ENCODE results near the gene CD164L2.

The CD164L2 gene

GRCh38 chr1:27335506-27336422, 47.4 kb downstream of the CD164L2 start:
- Histone ChIP-seq H3K4me3 (ENCODE audit: low read length) (no peak overlapping the region), H3K4me2 (ENCODE audit: low read length) (no peak overlapping the region), H3K27me3 (ENCODE audit: control insufficient read depth, insufficient read depth, low read length) (no peaks in the 10 kb centered on the region), H3K9ac (ENCODE audit: low read depth, low read length) (no peak overlapping the region), H3K36me3 (ENCODE audit: insufficient read depth, low read length) (peaks cover 58% of the 10 kb centered on the region), H3K9me3 (replicated peaks; ENCODE audit: low read length) (no peaks in the 10 kb centered on the region), H3K4me1 (ENCODE audit: control insufficient read depth, insufficient read depth, low read length) (peaks cover 10% of the 10 kb centered on the region)

DNA sequence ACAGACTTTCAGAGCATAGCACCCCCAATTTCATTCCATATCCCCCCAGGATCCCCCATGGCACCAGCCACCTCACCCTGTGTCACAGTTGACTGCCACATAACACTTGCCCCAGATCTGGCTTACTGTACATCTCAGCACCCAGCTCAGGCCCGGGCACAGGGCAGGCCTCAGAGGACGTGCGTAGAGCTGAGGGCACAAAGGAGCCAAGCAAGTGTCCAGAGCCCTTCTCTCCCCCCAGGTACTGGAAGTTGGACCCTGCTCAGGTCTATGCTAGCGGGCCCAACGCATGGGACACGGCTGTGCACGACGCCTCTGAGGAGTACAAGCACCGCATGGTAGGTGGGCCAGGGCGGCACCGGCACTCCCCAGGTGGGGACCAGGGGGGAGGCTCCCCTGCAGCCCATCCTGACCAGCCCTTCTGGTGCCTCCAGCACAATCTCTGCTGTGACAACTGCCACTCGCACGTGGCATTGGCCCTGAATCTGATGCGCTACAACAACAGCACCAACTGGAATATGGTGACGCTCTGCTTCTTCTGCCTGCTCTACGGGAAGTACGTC, 49.3 kb downstream of the CD164L2 start:
- H3K27me3 ChIP-seq (ENCODE audit: control insufficient read depth, insufficient read depth, low read length): no peaks in the 10 kb centered on the region
- H3K9ac ChIP-seq (ENCODE audit: low read depth, low read length): no peak overlapping the region
- no peaks in the 10 kb centered on the region for H3K9me3 ChIP-seq (replicated peaks; ENCODE audit: low read length)
- peaks cover 8% of the 10 kb centered on the region for H3K4me1 ChIP-seq (ENCODE audit: control insufficient read depth, insufficient read depth, low read length)
- H3K36me3 ChIP-seq (ENCODE audit: insufficient read depth, low read length): peaks cover 61% of the 10 kb centered on the region
- H3K4me3 ChIP-seq (ENCODE audit: low read length): no peak overlapping the region
- no peak overlapping the region for H3K4me2 ChIP-seq (ENCODE audit: low read length)

GRCh38 chr1:27332536-27333281, 50.4 kb downstream of the CD164L2 start:
- H3K4me3 ChIP-seq (ENCODE audit: low read length): no peak overlapping the region
- peaks cover 8% of the 10 kb centered on the region for H3K4me1 ChIP-seq (ENCODE audit: control insufficient read depth, insufficient read depth, low read length)
- peaks cover 72% of the 10 kb centered on the region for H3K36me3 ChIP-seq (ENCODE audit: insufficient read depth, low read length)
- H3K4me2 ChIP-seq (ENCODE audit: low read length): no peak overlapping the region
- no peaks in the 10 kb centered on the region for H3K9me3 ChIP-seq (replicated peaks; ENCODE audit: low read length)
- no peak overlapping the region for H3K9ac ChIP-seq (ENCODE audit: low read depth, low read length)
- no peaks in the 10 kb centered on the region for H3K27me3 ChIP-seq (ENCODE audit: control insufficient read depth, insufficient read depth, low read length)

GRCh38 chr1:27331922-27332321, 51.2 kb downstream of the CD164L2 start:
- Histone ChIP-seq H3K4me2 (ENCODE audit: low read length) (no peak overlapping the region), H3K9me3 (replicated peaks; ENCODE audit: low read length) (no peaks in the 10 kb centered on the region), H3K27me3 (ENCODE audit: control insufficient read depth, insufficient read depth, low read length) (no peaks in the 10 kb centered on the region), H3K36me3 (ENCODE audit: insufficient read depth, low read length) (peaks cover 71% of the 10 kb centered on the region), H3K4me3 (ENCODE audit: low read length) (no peak overlapping the region), H3K4me1 (ENCODE audit: control insufficient read depth, insufficient read depth, low read length) (peaks cover 11% of the 10 kb centered on the region), H3K9ac (ENCODE audit: low read depth, low read length) (no peak overlapping the region)

DNA sequence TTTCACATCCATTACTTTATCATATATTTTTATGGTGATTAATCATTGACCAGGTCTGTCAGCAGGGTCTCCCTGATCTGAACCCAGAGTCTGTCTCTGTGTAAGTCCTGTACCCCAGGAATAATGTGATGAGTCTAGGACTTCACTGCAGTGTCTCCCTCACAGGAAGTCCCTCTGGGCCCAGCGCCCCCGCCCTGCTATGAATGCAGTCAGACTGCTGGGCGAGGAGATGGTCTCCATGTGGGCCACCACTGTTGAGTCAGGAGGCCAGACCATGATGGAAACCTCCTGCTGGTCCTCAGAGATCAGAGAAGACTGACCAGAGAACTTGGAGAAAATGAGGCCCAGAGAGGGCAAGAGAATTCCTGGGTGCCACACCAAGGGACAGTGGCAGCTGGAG, 51.7 kb downstream of the CD164L2 start:
- Histone ChIP-seq H3K4me3 (ENCODE audit: low read length) (no peak overlapping the region), H3K4me2 (ENCODE audit: low read length) (no peak overlapping the region), H3K27me3 (ENCODE audit: control insufficient read depth, insufficient read depth, low read length) (no peaks in the 10 kb centered on the region), H3K36me3 (ENCODE audit: insufficient read depth, low read length) (peaks cover 69% of the 10 kb centered on the region), H3K9ac (ENCODE audit: low read depth, low read length) (no peak overlapping the region), H3K4me1 (ENCODE audit: control insufficient read depth, insufficient read depth, low read length) (peaks cover 16% of the 10 kb centered on the region), H3K9me3 (replicated peaks; ENCODE audit: low read length) (no peaks in the 10 kb centered on the region)

GRCh38 chr1:27330786-27331185, 52.3 kb downstream of the CD164L2 start:
- Histone ChIP-seq H3K4me1 (ENCODE audit: control insufficient read depth, insufficient read depth, low read length) (peaks cover 21% of the 10 kb centered on the region), H3K27me3 (ENCODE audit: control insufficient read depth, insufficient read depth, low read length) (no peaks in the 10 kb centered on the region), H3K9ac (ENCODE audit: low read depth, low read length) (no peak overlapping the region), H3K36me3 (ENCODE audit: insufficient read depth, low read length) (peaks cover 69% of the 10 kb centered on the region), H3K4me2 (ENCODE audit: low read length) (no peak overlapping the region), H3K4me3 (ENCODE audit: low read length) (no peak overlapping the region), H3K9me3 (replicated peaks; ENCODE audit: low read length) (no peaks in the 10 kb centered on the region)
